Melanocyte of skin (primary cell): ENCODE results near the gene DDX52. TPM values are rescaled to one million over a fixed set of nuclear protein-coding genes. Genes with fewer than 3 reads are reported as not detected.

Experiments used
- small RNA-seq, 2 donors: library from RNA; depleted of rRNA; stranded (forward); fragments of <200 nt; gene quantifications; one replicate each; pipeline ENCODE3, GENCODE V24; 2012
- total RNA-seq, 2 donors: library from RNA; depleted of rRNA; stranded (reverse); fragments of >200 nt; gene quantifications; 2 replicates each; pipeline ENCODE4 v1.2.3, GENCODE V29; 2012

The DDX52 gene
- 10 to 100 TPM; 25.5 to 41.3 TPM for total RNA-seq

DNA sequence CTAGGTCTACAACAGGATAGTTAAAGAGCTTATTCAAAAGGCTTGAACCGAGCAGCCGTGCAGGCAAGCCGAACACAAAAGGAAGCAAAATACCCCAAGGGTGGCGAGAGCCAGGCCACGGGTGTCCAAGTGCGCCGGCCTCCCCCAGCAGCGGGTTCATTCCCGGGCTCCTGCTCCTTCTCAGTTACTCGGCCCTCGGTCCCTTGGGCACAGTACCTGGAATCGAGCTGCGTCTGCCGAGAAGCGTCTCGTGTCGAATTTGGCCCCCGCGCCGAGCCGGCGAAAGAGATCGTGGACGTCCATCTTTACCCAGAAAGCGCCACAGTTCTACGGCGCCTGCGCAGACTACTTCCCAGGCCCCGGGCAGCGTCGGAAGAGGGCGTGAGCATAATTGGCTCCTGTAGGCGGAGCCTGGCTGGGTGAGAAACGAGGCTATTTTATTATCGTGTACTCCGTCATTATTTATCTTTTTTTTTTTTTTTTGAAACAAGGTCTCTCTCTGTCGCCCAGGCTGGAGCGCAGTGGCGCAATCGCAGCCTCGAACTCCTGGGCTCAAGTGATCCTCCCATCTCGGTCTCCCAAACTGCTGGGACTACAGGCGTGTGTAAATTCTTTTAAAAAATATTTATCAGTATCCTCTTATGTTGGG is at the start of gene DDX52:
Gene DDX52 (minus strand): TSS at position 329 of the 649 bp plus-strand sequence. CDS start 26 bp downstream, at position 303.

GRCh38 chr17:37609170-37610040 is 33.8 kb downstream of the DDX52 start, which contains the start of gene SYNRG:
Gene SYNRG, minus strand, starts transcription at chr17:37609418. Its CDS starts 63 bp downstream, at chr17:37609355.

Small RNA genes lying within 50 kb of the gene (small RNA-seq; reads per million reads assigned to genes)
- gene MIR378J, result 0 reads per million in 2 donors

Other genes starting within 250 kb of the DDX52 start
- gene ACACA, start 236.6 kb downstream of the DDX52 start, total RNA-seq, result 10 to 100 TPM; 37.5 to 73.3 TPM
- 10 to 100 TPM; 11.0 to 12.7 TPM for gene TADA2A, start 236.6 kb downstream of the DDX52 start, total RNA-seq
- 10 to 100 TPM; 17.6 to 44.0 TPM for gene DUSP14, start 153.6 kb downstream of the DDX52 start, total RNA-seq
- 10 to 100 TPM; 18.3 to 29.3 TPM for gene SYNRG, start 34.0 kb downstream of the DDX52 start, total RNA-seq
- not detected for gene HNF1B, start 101.6 kb upstream of the DDX52 start, total RNA-seq